Mesodermal cell (in vitro differentiated cells): ENCODE results near the gene OVOL3.
"Not testable (repeated sequence)": the region's sequence is repeated elsewhere in the genome, so short reads cannot be mapped to it uniquely, and the experiment has no call there.

Source experiments
- H3K27ac ChIP-seq: 2 replicates; pipeline ENCODE4 v1.7.0; 2013; ENCODE audit warnings: mild to moderate bottlenecking, low read depth, low read length, moderate library complexity; ENCODE audit not compliant: severe bottlenecking
- H3K36me3 ChIP-seq: 2 replicates; pipeline ENCODE4 v1.7.1; 2013; ENCODE audit warnings: mild to moderate bottlenecking, low read length, moderate library complexity; ENCODE audit not compliant: control insufficient read depth, insufficient read depth
- H3K4me1 ChIP-seq: one replicate; pipeline ENCODE4 v1.7.1; 2013; ENCODE audit warnings: mild to moderate bottlenecking, low read length; ENCODE audit not compliant: insufficient read depth, control insufficient read depth, poor library complexity, severe bottlenecking
- H3K4me3 ChIP-seq: 2 replicates; pipeline ENCODE4 v1.7.0; 2013; ENCODE audit warnings: low read length, control low read depth, mild to moderate bottlenecking; ENCODE audit not compliant: insufficient read depth, poor library complexity, severe bottlenecking; ENCODE audit errors: extremely low read depth
- H3K9me3 ChIP-seq: 2 replicates; pipeline ENCODE4 v1.7.1; 2013; ENCODE audit warnings: mild to moderate bottlenecking, low read length, moderate library complexity; ENCODE audit not compliant: control insufficient read depth
- WGBS, 2 experiments: methylation state at CpG; one replicate each; pipeline ENCODE4 v1.1.5; 2013; ENCODE audit warnings: missing lambda C conversion rate in 2 of 2; ENCODE audit not compliant: insufficient coverage in 2 of 2; 5-methylcytosine and 5-hydroxymethylcytosine counted together

Gene OVOL3

GRCh38 chr19:36131221-36131620, 20.3 kb downstream of the OVOL3 start:
- H3K4me3 ChIP-seq, H3K36me3 ChIP-seq, H3K27ac ChIP-seq, H3K4me1 ChIP-seq, H3K9me3 ChIP-seq: not testable (repeated sequence)
- WGBS, 2 experiments, result 90 to 92% methylated on average over 5 to 6 of the region's 6 CpGs

- H3K4me3 ChIP-seq, H3K9me3 ChIP-seq, H3K27ac ChIP-seq, H3K36me3 ChIP-seq: not testable (repeated sequence)
- WGBS, 2 experiments, result 90 to 100% methylated on average over 2 to 4 of the region's 4 CpGs
- H3K4me1 ChIP-seq, result peaks cover 10% of the 10 kb centered on the region
These were observed 23.9 kb downstream of the OVOL3 start for GRCh38 chr19:36134867-36135266.

- H3K4me3 ChIP-seq, result no peak overlapping the region
- H3K36me3 ChIP-seq, result peaks cover 9% of the 10 kb centered on the region
- peaks cover 17% of the 10 kb centered on the region for H3K4me1 ChIP-seq
- H3K27ac ChIP-seq, result no peak overlapping the region
- WGBS, 2 experiments, result 64 to 89% methylated on average over 4 to 10 of the region's 12 CpGs
- no peaks in the 10 kb centered on the region for H3K9me3 ChIP-seq
These were observed 26.2 kb downstream of the OVOL3 start for GRCh38 chr19:36136964-36137686.

GRCh38 chr19:36139120-36139472, 28.2 kb downstream of the OVOL3 start:
- Histone ChIP-seq H3K4me3 (peak overlapping the region; percentile 100), H3K4me1 (peaks cover 17% of the 10 kb centered on the region), H3K27ac (peak overlapping the region; percentile 87), H3K9me3 (no peaks in the 10 kb centered on the region), H3K36me3 (peaks cover 24% of the 10 kb centered on the region)
- WGBS, 2 experiments, result no CpG with 5 or more reads among the region's 7 CpGs

- Histone ChIP-seq H3K36me3 (peaks cover 30% of the 10 kb centered on the region), H3K4me3 (peak within 1 kb of the TSS; percentile 100), H3K27ac (peak within 1 kb of the TSS; percentile 88), H3K4me1 (peaks cover 17% of the 10 kb centered on the region), H3K9me3 (no peaks in the 10 kb centered on the region)
- 1% methylated on average over 72 of the region's 75 CpGs for WGBS, 2 experiments
These were observed 28.7 kb downstream of the OVOL3 start, which contains the start of gene CAPNS1 for GRCh38 chr19:36139473-36140303. CAPNS1 (plus strand) TSS chr19:36140066; CDS start chr19:36141012, 946 bp downstream.

- 0% methylated on average over 20 to 26 of the region's 31 CpGs for WGBS, 2 experiments
- Histone ChIP-seq H3K27ac (peak overlapping the region; percentile 88), H3K4me1 (peaks cover 17% of the 10 kb centered on the region), H3K36me3 (peaks cover 38% of the 10 kb centered on the region), H3K9me3 (no peaks in the 10 kb centered on the region), H3K4me3 (peak overlapping the region; percentile 100)
These were observed 29.5 kb downstream of the OVOL3 start for GRCh38 chr19:36140304-36141038.

- Histone ChIP-seq H3K36me3 (peaks cover 46% of the 10 kb centered on the region), H3K4me3 (peak overlapping the region; percentile 100), H3K4me1 (peaks cover 17% of the 10 kb centered on the region), H3K27ac (no peak overlapping the region), H3K9me3 (no peaks in the 10 kb centered on the region)
- WGBS, 2 experiments, result 30 to 31% methylated on average over 24 of the region's 42 CpGs
These were observed 30.3 kb downstream of the OVOL3 start for GRCh38 chr19:36141039-36141927.

GRCh38 chr19:36142046-36142445, 31.1 kb downstream of the OVOL3 start:
- Histone ChIP-seq H3K4me3 (no peak overlapping the region), H3K27ac (no peak overlapping the region), H3K9me3 (no peaks in the 10 kb centered on the region), H3K36me3 (peaks cover 54% of the 10 kb centered on the region), H3K4me1 (peaks cover 10% of the 10 kb centered on the region)
- WGBS, 2 experiments, result 93 to 98% methylated on average over 10 to 13 of the region's 14 CpGs

GRCh38 chr19:36142496-36142895, 31.6 kb downstream of the OVOL3 start:
- H3K27ac ChIP-seq, result no peak overlapping the region
- H3K36me3 ChIP-seq, result peaks cover 58% of the 10 kb centered on the region
- H3K9me3 ChIP-seq, result no peaks in the 10 kb centered on the region
- WGBS, 2 experiments, result 94 to 99% methylated on average over 7 to 8 of the region's 9 CpGs
- H3K4me3 ChIP-seq, result no peak overlapping the region
- H3K4me1 ChIP-seq, result peaks cover 9% of the 10 kb centered on the region

GRCh38 chr19:36144624-36145023, 33.7 kb downstream of the OVOL3 start:
- H3K36me3 ChIP-seq, result peaks cover 78% of the 10 kb centered on the region
- peaks cover 6% of the 10 kb centered on the region for H3K4me1 ChIP-seq
- no peak overlapping the region for H3K27ac ChIP-seq
- H3K4me3 ChIP-seq, result no peak overlapping the region
- 96 to 100% methylated on average over 5 of the region's 6 CpGs for WGBS, 2 experiments
- no peaks in the 10 kb centered on the region for H3K9me3 ChIP-seq
